ENCODE measurements around the gene STYX. TPM values are rescaled to one million over a fixed set of nuclear protein-coding genes. Genes with fewer than 3 reads are reported as not detected.

Gene STYX
- polyA plus RNA-seq, 1 donor from 2014 or later: 15.1 TPM

DNA sequence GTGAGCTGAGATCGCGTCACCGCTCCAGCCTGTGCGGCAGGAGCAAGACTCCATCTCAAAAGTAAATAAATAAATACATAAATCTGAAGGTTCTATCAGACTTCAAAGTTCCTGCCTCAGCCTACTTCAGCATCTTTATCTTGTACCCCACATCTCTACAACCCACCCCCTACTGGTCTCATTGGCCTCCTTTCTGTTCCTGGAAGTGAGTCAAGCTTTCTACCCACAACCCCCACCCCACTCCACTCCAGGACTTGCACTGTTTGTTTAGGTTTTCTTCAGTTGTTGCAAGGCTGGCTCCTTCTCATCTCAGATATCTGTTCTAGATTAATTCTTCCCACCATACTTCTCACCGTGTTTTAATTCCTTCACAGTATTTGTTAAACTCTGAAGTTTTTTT, 23.7 kb upstream of the STYX start:
- peak overlapping the region; percentile 32 for H3K4me2 ChIP-seq (ENCODE audit: low read length)
- peak overlapping the region; percentile 80 for H3K4me3 ChIP-seq (ENCODE audit: low read length)
- H3K9ac ChIP-seq (ENCODE audit: low read length): peak overlapping the region; percentile 90
- H3K9me3 ChIP-seq (ENCODE audit: low read length): no peaks in the 10 kb centered on the region
- H2AFZ ChIP-seq (ENCODE audit: low read depth, low read length): peak overlapping the region; percentile 71
- TF ChIP-seq TAF1 (IDR thresholded peaks at IDR 0.05; ENCODE audit: low read depth) (no peak), SMC3 (conservative IDR thresholded peaks at IDR 0.05; ENCODE audit: poor library complexity) (no peak), MXI1 (conservative IDR thresholded peaks at IDR 0.05; ENCODE audit: poor library complexity, severe bottlenecking) (no peak), POLR2AphosphoS5 (IDR thresholded peaks at IDR 0.05) (no peak), RAD21 (conservative IDR thresholded peaks at IDR 0.05) (no peak), EZH2 (IDR thresholded peaks at IDR 0.05; ENCODE audit: borderline replicate concordance, insufficient read depth, low read length, poor library complexity, severe bottlenecking) (no peak), EP300 (conservative IDR thresholded peaks at IDR 0.05; ENCODE audit: poor library complexity, severe bottlenecking) (no peak)
- TF ChIP-seq, protein P1, sequence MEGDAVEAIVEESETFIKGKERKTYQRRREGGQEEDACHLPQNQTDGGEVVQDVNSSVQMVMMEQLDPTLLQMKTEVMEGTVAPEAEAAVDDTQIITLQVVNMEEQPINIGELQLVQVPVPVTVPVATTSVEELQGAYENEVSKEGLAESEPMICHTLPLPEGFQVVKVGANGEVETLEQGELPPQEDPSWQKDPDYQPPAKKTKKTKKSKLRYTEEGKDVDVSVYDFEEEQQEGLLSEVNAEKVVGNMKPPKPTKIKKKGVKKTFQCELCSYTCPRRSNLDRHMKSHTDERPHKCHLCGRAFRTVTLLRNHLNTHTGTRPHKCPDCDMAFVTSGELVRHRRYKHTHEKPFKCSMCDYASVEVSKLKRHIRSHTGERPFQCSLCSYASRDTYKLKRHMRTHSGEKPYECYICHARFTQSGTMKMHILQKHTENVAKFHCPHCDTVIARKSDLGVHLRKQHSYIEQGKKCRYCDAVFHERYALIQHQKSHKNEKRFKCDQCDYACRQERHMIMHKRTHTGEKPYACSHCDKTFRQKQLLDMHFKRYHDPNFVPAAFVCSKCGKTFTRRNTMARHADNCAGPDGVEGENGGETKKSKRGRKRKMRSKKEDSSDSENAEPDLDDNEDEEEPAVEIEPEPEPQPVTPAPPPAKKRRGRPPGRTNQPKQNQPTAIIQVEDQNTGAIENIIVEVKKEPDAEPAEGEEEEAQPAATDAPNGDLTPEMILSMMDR (IDR thresholded peaks at IDR 0.05; ENCODE audit: poor library complexity, severe bottlenecking): no peak
- TF ChIP-seq, protein P2, sequence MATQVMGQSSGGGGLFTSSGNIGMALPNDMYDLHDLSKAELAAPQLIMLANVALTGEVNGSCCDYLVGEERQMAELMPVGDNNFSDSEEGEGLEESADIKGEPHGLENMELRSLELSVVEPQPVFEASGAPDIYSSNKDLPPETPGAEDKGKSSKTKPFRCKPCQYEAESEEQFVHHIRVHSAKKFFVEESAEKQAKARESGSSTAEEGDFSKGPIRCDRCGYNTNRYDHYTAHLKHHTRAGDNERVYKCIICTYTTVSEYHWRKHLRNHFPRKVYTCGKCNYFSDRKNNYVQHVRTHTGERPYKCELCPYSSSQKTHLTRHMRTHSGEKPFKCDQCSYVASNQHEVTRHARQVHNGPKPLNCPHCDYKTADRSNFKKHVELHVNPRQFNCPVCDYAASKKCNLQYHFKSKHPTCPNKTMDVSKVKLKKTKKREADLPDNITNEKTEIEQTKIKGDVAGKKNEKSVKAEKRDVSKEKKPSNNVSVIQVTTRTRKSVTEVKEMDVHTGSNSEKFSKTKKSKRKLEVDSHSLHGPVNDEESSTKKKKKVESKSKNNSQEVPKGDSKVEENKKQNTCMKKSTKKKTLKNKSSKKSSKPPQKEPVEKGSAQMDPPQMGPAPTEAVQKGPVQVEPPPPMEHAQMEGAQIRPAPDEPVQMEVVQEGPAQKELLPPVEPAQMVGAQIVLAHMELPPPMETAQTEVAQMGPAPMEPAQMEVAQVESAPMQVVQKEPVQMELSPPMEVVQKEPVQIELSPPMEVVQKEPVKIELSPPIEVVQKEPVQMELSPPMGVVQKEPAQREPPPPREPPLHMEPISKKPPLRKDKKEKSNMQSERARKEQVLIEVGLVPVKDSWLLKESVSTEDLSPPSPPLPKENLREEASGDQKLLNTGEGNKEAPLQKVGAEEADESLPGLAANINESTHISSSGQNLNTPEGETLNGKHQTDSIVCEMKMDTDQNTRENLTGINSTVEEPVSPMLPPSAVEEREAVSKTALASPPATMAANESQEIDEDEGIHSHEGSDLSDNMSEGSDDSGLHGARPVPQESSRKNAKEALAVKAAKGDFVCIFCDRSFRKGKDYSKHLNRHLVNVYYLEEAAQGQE (IDR thresholded peaks at IDR 0.05; ENCODE audit: borderline replicate concordance): no peak
- peak overlapping the region; percentile 87 for H3K27ac ChIP-seq (ENCODE audit: low read length)
- no peaks in the 10 kb centered on the region for H3K9me2 ChIP-seq (ENCODE audit: insufficient read depth, low read length)
- H3K36me3 ChIP-seq (ENCODE audit: insufficient read depth, low read length): no peaks in the 10 kb centered on the region
- no peaks in the 10 kb centered on the region for H3F3A ChIP-seq (ENCODE audit: insufficient read depth, low read length, poor library complexity, severe bottlenecking)
- no peaks in the 10 kb centered on the region for H3K27me3 ChIP-seq (ENCODE audit: insufficient read depth, low read depth, low read length)
- no peaks in the 10 kb centered on the region for H4K20me1 ChIP-seq (ENCODE audit: insufficient read depth)
- peaks cover 35% of the 10 kb centered on the region for H3K79me2 ChIP-seq (replicated peaks; ENCODE audit: insufficient read depth, low read length)

DNA sequence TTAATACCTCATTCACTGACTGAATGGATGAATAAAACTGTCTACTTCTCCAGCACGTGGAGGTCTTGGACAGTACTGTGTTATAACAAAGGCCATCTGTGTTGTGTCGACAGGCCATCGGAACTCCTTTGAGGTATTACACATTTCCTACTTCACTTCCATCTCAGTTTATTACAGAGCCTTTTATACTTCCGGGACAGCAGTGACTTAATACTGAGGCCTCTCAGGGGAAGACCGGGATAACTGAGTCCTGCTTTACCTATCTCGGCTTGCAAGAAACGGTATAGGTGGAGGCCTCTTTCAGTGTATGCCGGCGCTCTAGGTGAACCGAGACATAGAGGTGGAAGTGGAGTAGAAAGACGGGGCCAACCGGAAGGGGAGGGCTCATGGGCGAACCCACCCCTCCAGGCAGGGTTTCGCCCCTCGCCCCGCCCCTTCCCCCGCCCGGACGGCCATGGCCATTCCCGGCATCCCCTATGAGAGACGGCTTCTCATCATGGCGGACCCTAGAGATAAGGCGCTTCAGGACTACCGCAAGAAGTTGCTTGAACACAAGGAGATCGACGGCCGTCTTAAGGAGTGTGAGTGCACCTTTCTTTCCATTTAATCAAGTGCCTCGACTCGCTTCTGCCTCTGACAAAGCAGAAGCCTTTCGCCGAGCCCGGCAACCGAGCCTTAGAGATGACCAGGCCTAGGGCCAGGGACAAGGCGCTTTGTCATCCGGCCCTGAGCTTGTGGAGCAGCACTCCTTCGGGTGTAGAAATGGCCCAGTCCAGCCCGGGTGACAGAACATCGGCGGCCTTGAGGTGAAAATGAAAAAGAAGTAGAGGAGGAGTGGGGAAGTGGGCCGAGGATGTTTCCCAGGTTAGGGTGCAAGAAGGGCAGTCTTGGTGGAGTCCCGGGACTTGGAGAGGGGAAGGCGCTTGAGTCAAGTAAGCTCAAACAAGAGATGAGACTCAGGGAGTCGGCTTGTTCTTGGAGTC, 23.0 kb upstream of the STYX start, which contains the start of gene PSMC6:
PSMC6 (plus strand) TSS at position 477 of the 983 bp plus-strand sequence; CDS start at position 497, 20 bp downstream.
- Histone ChIP-seq H3K79me2 (replicated peaks; ENCODE audit: insufficient read depth, low read length) (peaks cover 35% of the 10 kb centered on the region), H2AFZ (ENCODE audit: low read depth, low read length) (peak within 1 kb of the TSS; percentile 90), H3K9ac (ENCODE audit: low read length) (peak within 1 kb of the TSS; percentile 90), H3K27me3 (ENCODE audit: insufficient read depth, low read depth, low read length) (no peaks in the 10 kb centered on the region), H3K36me3 (ENCODE audit: insufficient read depth, low read length) (peaks cover under 1% of the 10 kb centered on the region), H3F3A (ENCODE audit: insufficient read depth, low read length, poor library complexity, severe bottlenecking) (no peaks in the 10 kb centered on the region), H3K9me2 (ENCODE audit: insufficient read depth, low read length) (no peaks in the 10 kb centered on the region), H4K20me1 (ENCODE audit: insufficient read depth) (no peaks in the 10 kb centered on the region), H3K4me3 (ENCODE audit: low read length) (peak within 1 kb of the TSS; percentile 80), H3K4me2 (ENCODE audit: low read length) (peak within 1 kb of the TSS; percentile 47), H3K27ac (ENCODE audit: low read length) (peak within 1 kb of the TSS; percentile 87), H3K9me3 (ENCODE audit: low read length) (no peaks in the 10 kb centered on the region)
- TF ChIP-seq EP300 (conservative IDR thresholded peaks at IDR 0.05; ENCODE audit: poor library complexity, severe bottlenecking): peak; percentile 53
- no peak for TF ChIP-seq RAD21 (conservative IDR thresholded peaks at IDR 0.05)
- peak; percentile 62 for TF ChIP-seq MXI1 (conservative IDR thresholded peaks at IDR 0.05; ENCODE audit: poor library complexity, severe bottlenecking)
- TF ChIP-seq, protein P1 (IDR thresholded peaks at IDR 0.05; ENCODE audit: poor library complexity, severe bottlenecking): no peak
- TF ChIP-seq SMC3 (conservative IDR thresholded peaks at IDR 0.05; ENCODE audit: poor library complexity): peak; percentile 29
- TF ChIP-seq, protein P2 (IDR thresholded peaks at IDR 0.05; ENCODE audit: borderline replicate concordance): peak; percentile 93
- TF ChIP-seq POLR2AphosphoS5 (IDR thresholded peaks at IDR 0.05): peak; percentile 94
- no peak for TF ChIP-seq EZH2 (IDR thresholded peaks at IDR 0.05; ENCODE audit: borderline replicate concordance, insufficient read depth, low read length, poor library complexity, severe bottlenecking)
- peak; percentile 96 for TF ChIP-seq TAF1 (IDR thresholded peaks at IDR 0.05; ENCODE audit: low read depth)

Data from neural cell (in vitro differentiated cells).